Testis (tissue), 2 donors: ENCODE results near the gene ST8SIA6.

Experiments
- CTCF ChIP-seq, 3 experiments: fragments of 450-650 bp in 2 of 3; fragments of 200-600 bp in 1 of 3; sonication (generic) in 1 of 3; IDR thresholded peaks; one replicate each; pipeline ENCODE4 v1.5.1; 2016 to 2019; ENCODE audit warnings: antibody characterized with exemption in 3 of 3, mild to moderate bottlenecking in 2 of 3, moderate library complexity in 1 of 3
- POLR2A ChIP-seq: fragments of 450-650 bp; IDR thresholded peaks from one replicate; pipeline ENCODE4 v1.6.1; 2017; ENCODE audit warnings: antibody characterized with exemption, mild to moderate bottlenecking, moderate library complexity

DNA sequence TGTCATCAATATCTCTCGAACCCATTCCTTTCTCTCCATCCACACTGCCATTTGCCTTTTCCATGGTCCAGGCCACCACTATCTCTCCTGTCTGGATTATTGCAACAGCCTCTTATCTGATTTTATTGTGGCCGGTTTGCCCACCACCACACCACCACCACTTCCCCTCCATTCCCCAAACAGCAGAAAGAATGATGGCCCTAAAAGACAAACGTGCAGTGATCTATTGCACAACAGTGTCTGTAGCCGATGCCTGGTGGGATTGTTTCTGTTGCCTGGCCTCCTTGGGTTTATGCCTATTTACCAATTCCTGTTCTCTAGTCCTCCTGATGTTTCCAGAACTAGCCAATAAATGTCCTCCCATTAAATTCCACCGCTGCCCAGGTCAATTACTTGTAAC lies 10.2 kb upstream of the ST8SIA6 start:
- TF ChIP-seq POLR2A = no peak
- TF ChIP-seq CTCF (IDR thresholded peaks at IDR 0.05) = no peak
